ENCODE results near the gene TTC9. TPM values are rescaled to one million over a fixed set of nuclear protein-coding genes. Genes with fewer than 3 reads are reported as not detected.

The TTC9 gene
- total and polyA plus RNA-seq, 2 donors from 2014 or later: 2.6 to 5.2 TPM

DNA sequence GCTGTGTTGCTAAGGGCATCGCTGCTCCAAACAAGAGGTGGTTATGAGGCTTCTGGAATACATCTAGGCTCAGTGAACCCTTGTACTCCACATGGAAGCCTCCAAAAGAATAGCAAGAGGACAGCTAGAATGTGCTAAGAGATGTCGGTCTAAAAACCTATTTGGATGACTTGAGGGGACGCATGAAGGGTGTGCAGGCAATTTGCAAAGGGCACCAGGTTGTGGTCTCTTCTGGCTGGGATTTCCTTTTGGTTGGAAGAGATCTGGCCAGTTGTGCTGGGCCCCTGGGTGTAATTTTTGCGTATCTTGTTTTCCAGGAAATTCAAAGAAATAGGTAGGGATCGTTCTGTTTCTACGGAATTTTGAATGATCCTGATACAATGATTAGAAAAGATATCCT is 4.2 kb downstream of the TTC9 start:
- H3K27me3 ChIP-seq (ENCODE audit: control insufficient read depth, insufficient read depth, low read length): peaks cover 6% of the 10 kb centered on the region
- H3K9me3 ChIP-seq (ENCODE audit: control insufficient read depth in 2 of 3, insufficient read depth in 1 of 3, low read length in 3 of 3): no peaks in the 10 kb centered on the region
- H3K4me3 ChIP-seq (ENCODE audit: low read length in 3 of 3): no peak overlapping the region
- H3K36me3 ChIP-seq (ENCODE audit: control insufficient read depth in 2 of 3, insufficient read depth in 3 of 3, low read length in 3 of 3): no peaks in the 10 kb centered on the region
- no peak overlapping the region for H3K27ac ChIP-seq (ENCODE audit: low read depth in 2 of 2, low read length in 2 of 2)
- FAIRE-seq (no peak), DNase-seq (no peak)
- intact Hi-C loops (cut with DNase I): no loop called here
- peaks cover 0 to 3% (median 0%) of the 10 kb centered on the region in 3 donors for H3K4me1 ChIP-seq (ENCODE audit: control insufficient read depth in 2 of 3, insufficient read depth in 2 of 3, low read depth in 1 of 3, low read length in 3 of 3)
- TF ChIP-seq, protein P1, sequence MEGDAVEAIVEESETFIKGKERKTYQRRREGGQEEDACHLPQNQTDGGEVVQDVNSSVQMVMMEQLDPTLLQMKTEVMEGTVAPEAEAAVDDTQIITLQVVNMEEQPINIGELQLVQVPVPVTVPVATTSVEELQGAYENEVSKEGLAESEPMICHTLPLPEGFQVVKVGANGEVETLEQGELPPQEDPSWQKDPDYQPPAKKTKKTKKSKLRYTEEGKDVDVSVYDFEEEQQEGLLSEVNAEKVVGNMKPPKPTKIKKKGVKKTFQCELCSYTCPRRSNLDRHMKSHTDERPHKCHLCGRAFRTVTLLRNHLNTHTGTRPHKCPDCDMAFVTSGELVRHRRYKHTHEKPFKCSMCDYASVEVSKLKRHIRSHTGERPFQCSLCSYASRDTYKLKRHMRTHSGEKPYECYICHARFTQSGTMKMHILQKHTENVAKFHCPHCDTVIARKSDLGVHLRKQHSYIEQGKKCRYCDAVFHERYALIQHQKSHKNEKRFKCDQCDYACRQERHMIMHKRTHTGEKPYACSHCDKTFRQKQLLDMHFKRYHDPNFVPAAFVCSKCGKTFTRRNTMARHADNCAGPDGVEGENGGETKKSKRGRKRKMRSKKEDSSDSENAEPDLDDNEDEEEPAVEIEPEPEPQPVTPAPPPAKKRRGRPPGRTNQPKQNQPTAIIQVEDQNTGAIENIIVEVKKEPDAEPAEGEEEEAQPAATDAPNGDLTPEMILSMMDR (IDR thresholded peaks at IDR 0.05; ENCODE audit: borderline replicate concordance, extremely low read depth, insufficient read depth): no peak
- no peak overlapping the region for H3K9ac ChIP-seq (ENCODE audit: low read length in 3 of 3)

DNA sequence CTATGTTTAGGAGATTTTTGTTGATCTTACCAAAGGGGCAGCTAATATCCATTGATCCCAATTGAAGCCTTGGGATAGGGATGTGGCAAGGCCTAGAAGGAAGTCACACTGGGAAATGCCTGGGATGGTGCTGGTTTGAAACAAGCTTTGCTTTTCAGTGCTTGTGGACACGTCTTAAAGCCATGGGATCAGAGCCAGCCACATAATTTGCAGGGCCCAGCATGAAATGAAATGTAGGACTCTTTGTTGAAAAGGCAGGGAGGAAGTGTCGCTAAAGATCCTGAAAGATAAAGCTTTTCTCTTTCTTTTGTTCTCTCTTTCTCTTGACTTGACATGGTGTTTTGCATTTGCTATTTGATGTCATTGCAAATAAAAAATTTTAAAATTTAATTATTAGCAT is 5.0 kb downstream of the TTC9 start:
- peaks cover 2% of the 10 kb centered on the region for H3K27me3 ChIP-seq (ENCODE audit: control insufficient read depth, insufficient read depth, low read length)
- no peak overlapping the region for H3K27ac ChIP-seq (ENCODE audit: low read depth in 2 of 2, low read length in 2 of 2)
- H3K4me3 ChIP-seq (ENCODE audit: low read length in 3 of 3): no peak overlapping the region
- FAIRE-seq (no peak), DNase-seq (no peak)
- H3K9ac ChIP-seq (ENCODE audit: low read length in 3 of 3): no peak overlapping the region
- H3K9me3 ChIP-seq (ENCODE audit: control insufficient read depth in 2 of 3, insufficient read depth in 1 of 3, low read length in 3 of 3): no peaks in the 10 kb centered on the region
- no peaks in the 10 kb centered on the region for H3K36me3 ChIP-seq (ENCODE audit: control insufficient read depth in 2 of 3, insufficient read depth in 3 of 3, low read length in 3 of 3)
- TF ChIP-seq, protein P1 (IDR thresholded peaks at IDR 0.05; ENCODE audit: borderline replicate concordance, extremely low read depth, insufficient read depth): no peak
- no peaks in the 10 kb centered on the region for H3K4me1 ChIP-seq (ENCODE audit: control insufficient read depth in 2 of 3, insufficient read depth in 2 of 3, low read depth in 1 of 3, low read length in 3 of 3)
- intact Hi-C loops (cut with DNase I): no loop called here

DNA sequence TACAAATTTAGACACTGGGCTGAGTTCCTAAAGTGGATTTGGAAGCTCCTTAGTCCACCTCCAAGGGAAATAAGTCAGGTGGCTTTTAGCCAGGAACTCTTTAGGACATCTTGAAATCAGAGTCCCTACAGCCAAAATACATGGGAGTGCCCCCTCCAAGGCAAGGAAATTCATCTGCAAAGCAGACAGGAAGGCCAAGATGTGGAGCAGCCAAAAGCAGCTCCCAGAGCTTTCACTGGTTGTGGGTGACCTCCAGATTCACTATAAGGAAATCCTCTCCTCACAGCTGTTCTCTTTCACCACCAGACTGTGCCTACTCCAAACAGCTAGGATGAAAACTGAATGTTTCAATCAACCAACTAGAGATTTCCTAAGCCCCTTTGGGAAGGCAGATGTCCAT is 6.6 kb downstream of the TTC9 start:
- Histone ChIP-seq H3K27ac (ENCODE audit: low read depth in 2 of 2, low read length in 2 of 2) (no peak overlapping the region), H3K9ac (ENCODE audit: low read length in 3 of 3) (no peak overlapping the region), H3K4me3 (ENCODE audit: low read length in 3 of 3) (no peak overlapping the region), H3K36me3 (ENCODE audit: control insufficient read depth in 2 of 3, insufficient read depth in 3 of 3, low read length in 3 of 3) (no peaks in the 10 kb centered on the region), H3K9me3 (ENCODE audit: control insufficient read depth in 2 of 3, insufficient read depth in 1 of 3, low read length in 3 of 3) (no peaks in the 10 kb centered on the region), H3K27me3 (ENCODE audit: control insufficient read depth, insufficient read depth, low read length) (peaks cover 1% of the 10 kb centered on the region), H3K4me1 (ENCODE audit: control insufficient read depth in 2 of 3, insufficient read depth in 2 of 3, low read depth in 1 of 3, low read length in 3 of 3) (no peaks in the 10 kb centered on the region)
- TF ChIP-seq, protein P1 (IDR thresholded peaks at IDR 0.05; ENCODE audit: borderline replicate concordance, extremely low read depth, insufficient read depth): no peak
- DNase-seq: peak in 1 of 5 donors; percentile 10
- no peak for FAIRE-seq
- intact Hi-C loops (cut with DNase I): no loop called here

DNA sequence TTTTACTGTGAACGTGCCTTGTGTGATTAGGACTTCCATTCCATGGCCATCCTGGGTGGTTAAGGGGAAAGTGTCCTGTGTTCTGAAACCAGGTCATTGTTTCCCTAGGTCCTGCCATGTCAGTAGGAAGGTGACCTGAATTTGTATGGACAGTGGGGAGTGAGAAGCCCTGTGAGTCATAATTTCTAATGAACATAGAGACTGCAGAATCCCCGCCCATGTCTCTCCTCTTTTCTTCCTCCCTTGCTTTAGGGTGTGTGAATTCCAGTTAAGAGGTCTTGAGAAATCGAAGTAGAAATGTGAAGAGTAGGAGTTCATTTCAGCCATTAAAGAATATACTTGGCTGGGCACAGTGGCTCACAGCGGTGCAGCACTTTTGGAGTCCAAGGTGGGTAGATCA is 8.1 kb downstream of the TTC9 start:
- Histone ChIP-seq H3K9me3 (ENCODE audit: control insufficient read depth in 2 of 3, insufficient read depth in 1 of 3, low read length in 3 of 3) (no peaks in the 10 kb centered on the region), H3K4me3 (ENCODE audit: low read length in 3 of 3) (no peak overlapping the region), H3K36me3 (ENCODE audit: control insufficient read depth in 2 of 3, insufficient read depth in 3 of 3, low read length in 3 of 3) (no peaks in the 10 kb centered on the region), H3K27me3 (ENCODE audit: control insufficient read depth, insufficient read depth, low read length) (no peaks in the 10 kb centered on the region), H3K27ac (ENCODE audit: low read depth in 2 of 2, low read length in 2 of 2) (no peak overlapping the region), H3K4me1 (ENCODE audit: control insufficient read depth in 2 of 3, insufficient read depth in 2 of 3, low read depth in 1 of 3, low read length in 3 of 3) (no peaks in the 10 kb centered on the region), H3K9ac (ENCODE audit: low read length in 3 of 3) (no peak overlapping the region)
- DNase-seq (no peak), FAIRE-seq (no peak)
- intact Hi-C loops (cut with DNase I): no loop called here
- TF ChIP-seq, protein P1 (IDR thresholded peaks at IDR 0.05; ENCODE audit: borderline replicate concordance, extremely low read depth, insufficient read depth): no peak

All from kidney (tissue), 14 donors.